GM10248 (cell line): Measurements from ENCODE around the gene DHX8.

Experiments used
- CTCF ChIA-PET: fragments of 300-600 bp; sonication (Branson Sonifier 250); formaldehyde crosslinking; extraction: SDS; loops from one replicate; lab custom pipeline; 2021; ENCODE audit warnings: antibody characterized with exemption; lab: Yijun Ruan, JAX
- POLR2A ChIA-PET: fragments of 350-650 bp; sonication (Branson Sonifier 250); formaldehyde crosslinking; extraction: SDS; loops from one replicate; lab custom pipeline; 2020; ENCODE audit warnings: antibody characterized with exemption; lab: Yijun Ruan, JAX
- DNase-seq: peaks from one replicate; pipeline ENCODE4 v3.0.0; 2012; ENCODE audit errors: extremely low spot score
- TF ChIP-seq, protein P1 (sequence below): IDR thresholded peaks from 2 replicates; pipeline ENCODE4 v1.5.1; 2012; ENCODE audit warnings: mild to moderate bottlenecking, low read depth; ENCODE audit errors: extremely low read depth, missing control alignments, control extremely low read depth

Gene DHX8

DNA sequence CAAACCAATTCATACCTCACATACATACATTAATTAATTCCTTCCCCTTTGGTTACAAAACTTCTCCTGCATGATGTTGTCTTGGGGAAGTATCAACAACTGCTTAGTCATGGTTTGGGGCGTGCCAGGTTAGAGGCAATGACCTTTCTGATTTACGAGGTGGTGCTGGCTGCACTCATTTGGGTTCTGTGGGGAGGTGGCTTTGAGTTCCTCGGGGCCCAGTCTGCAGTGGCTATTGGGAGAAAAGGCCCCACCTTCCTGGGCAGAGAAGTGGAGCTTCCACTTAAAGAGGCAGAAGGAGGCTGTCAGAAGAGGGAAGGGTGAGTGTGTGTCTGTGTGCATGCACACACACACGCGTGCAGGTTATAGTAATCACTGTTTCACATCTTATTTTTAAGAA is 72.5 kb downstream of the DHX8 start:
- POLR2A ChIA-PET = no interaction called here
- CTCF ChIA-PET = interaction anchor here (1.3 to 2.1 kb wide), 3 partner anchors 20 to 117 kb away, joined by 3 to 6 read pairs (median 3); no protein-coding TSS in a partner anchor
- TF ChIP-seq, protein P1, sequence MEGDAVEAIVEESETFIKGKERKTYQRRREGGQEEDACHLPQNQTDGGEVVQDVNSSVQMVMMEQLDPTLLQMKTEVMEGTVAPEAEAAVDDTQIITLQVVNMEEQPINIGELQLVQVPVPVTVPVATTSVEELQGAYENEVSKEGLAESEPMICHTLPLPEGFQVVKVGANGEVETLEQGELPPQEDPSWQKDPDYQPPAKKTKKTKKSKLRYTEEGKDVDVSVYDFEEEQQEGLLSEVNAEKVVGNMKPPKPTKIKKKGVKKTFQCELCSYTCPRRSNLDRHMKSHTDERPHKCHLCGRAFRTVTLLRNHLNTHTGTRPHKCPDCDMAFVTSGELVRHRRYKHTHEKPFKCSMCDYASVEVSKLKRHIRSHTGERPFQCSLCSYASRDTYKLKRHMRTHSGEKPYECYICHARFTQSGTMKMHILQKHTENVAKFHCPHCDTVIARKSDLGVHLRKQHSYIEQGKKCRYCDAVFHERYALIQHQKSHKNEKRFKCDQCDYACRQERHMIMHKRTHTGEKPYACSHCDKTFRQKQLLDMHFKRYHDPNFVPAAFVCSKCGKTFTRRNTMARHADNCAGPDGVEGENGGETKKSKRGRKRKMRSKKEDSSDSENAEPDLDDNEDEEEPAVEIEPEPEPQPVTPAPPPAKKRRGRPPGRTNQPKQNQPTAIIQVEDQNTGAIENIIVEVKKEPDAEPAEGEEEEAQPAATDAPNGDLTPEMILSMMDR = no peak
- DNase-seq = no peak

DNA sequence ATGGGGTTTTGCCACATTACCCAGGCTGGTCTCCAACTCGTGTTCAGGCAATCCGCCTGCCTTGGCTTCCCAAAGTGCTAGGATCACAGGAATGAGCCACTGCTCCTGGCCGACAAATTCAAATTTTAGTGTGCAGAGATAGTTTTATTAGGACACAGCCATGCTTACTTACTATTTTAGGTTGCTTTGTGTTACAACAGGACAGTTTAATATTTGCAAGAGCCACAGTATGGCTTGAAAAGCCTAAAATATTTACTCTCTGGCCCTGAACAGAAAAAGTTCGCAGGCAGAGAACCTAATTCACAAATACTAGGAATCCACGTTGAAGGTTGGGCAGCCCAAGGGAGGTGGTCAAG is 75.0 kb downstream of the DHX8 start:
- POLR2A ChIA-PET = no interaction called here
- TF ChIP-seq, protein P1 = no peak
- DNase-seq = no peak
- CTCF ChIA-PET = interaction anchor here (0.9 to 1.9 kb wide), 3 partner anchors 17 to 136 kb away, joined by 3 to 5 read pairs (median 4); no protein-coding TSS in a partner anchor

- CTCF ChIA-PET = interaction anchor here (1.2 to 1.9 kb wide), 4 partner anchors 15 to 135 kb away, joined by 3 to 5 read pairs (median 4); no protein-coding TSS in a partner anchor
- TF ChIP-seq, protein P1 = no peak
- no peak for DNase-seq
- POLR2A ChIA-PET = no interaction called here
Measured at GRCh38 chr17:43559161-43559816, 75.5 kb downstream of the DHX8 start.

DNA sequence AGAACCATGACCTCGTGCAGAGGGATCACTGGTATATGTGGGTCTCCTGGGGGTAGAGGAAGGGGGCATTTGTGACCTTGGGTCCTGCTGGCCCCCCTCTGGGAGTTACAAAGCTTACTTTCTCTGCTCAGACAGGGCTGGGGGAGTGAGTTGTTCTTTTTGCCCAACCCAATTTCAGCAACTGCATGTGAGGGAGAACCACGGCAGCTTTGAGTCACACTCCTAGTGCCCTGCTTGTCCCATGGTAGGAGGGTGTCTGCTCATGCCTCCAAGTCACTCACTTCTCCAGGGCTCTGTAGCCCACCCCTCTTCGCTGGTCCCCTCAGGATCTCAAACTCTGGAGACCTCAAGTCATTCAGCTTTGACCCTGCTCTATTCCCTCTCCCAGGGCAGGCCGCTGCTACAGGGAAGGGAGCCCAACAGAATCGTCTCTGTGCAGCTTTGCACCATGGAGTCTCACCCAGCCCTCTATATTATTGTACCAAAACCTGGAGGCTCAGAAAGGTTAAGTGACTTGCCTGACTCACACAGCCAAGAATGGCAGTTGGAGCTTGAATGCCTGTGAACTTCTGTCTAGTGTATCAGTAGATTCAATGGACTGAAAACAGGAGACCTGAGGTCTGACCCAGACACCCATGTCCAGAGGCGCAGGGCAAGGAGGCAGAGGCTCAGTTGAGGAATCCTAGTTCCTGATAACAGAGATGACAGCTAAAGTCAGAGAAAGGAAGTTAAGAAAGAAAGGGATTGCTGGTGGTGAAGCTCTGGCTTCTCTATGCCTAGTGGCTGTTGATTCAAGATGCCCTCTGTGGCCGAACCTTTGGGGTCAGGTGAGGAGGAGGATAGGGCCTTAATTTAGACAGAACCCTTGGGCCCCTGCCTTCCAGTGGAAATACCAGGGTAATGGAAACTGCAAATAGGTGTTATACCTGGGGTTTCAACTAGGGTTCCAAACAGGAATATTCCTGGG is 77.0 kb downstream of the DHX8 start:
- ChIA-PET POLR2A (no interaction called here), CTCF (interaction anchor here (1.1 to 1.7 kb wide), 3 partner anchors 14 to 113 kb away, joined by 3 to 5 read pairs (median 3); no protein-coding TSS in a partner anchor)
- DNase-seq = no peak
- TF ChIP-seq, protein P1 = no peak

- TF ChIP-seq, protein P1 = no peak
- no peak for DNase-seq
- ChIA-PET POLR2A (no interaction called here), CTCF (interaction anchor here (0.8 to 1.8 kb wide), 7 partner anchors 14 to 204 kb away, joined by 3 to 9 read pairs (median 3); no protein-coding TSS in a partner anchor)
Measured at GRCh38 chr17:43562679-43563599, 79.2 kb downstream of the DHX8 start.
